ENCODE results near the gene SNX3.
"Not testable (repeated sequence)": the region's sequence is repeated elsewhere in the genome, so short reads cannot be mapped to it uniquely, and the experiment has no call there.

SNX3 gene

DNA sequence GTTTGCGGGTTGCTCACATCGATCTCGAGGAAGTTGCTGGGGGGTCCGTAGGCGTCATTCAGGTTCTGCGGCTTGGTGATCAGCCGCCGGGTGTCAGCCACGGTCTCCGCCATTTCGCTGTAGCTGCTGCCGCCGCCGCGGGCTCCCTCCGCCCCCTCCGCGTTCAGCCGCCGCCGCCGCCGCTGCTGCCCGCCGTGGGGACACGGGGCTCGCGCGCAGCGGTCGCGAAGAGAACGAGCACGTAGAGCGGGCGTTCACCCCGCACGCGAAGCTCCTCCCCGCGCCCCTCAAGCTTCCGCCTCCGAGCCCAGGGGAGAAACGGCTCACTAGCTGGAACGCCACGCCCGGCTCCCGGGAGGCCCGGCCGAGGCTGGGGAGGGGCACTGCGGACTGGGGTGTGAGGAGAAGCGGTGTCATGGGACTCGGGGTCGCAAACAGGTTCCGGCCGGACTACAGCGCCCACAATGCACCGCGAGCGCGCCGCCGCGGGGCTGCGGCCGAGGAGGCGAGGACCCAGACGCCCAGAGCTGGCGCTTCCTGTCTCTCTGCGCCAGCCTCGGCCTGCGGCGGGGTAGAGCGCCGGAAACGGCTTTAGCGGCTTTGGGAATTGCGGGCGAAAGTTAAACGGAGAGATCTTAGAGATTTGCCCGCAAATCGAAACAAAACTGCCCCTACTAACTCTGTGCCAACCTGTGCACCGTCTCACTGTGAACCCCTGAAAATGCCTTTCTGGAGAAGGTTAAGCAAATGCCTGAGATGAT lies at the start of gene SNX3:
Gene SNX3, minus strand, starts transcription at position 232 of the 761 bp plus-strand sequence. Its CDS starts 119 bp downstream, at position 113.
- Histone ChIP-seq H3K36me3 (no peaks in the 10 kb centered on the region), H3K27ac (peak within 1 kb of the TSS; percentile 94 to 97), H3K4me3 (peak within 1 kb of the TSS; percentile 69 to 95), H3K4me1 (peaks cover 0 to 39% (median 17%) of the 10 kb centered on the region in 4 donors), H3K27me3 (no peaks in the 10 kb centered on the region), H3K9me3 (no peaks in the 10 kb centered on the region)
- intact Hi-C loops (cut with DNase I; ENCODE audit: low total_unique reads) = loop anchor here (2.0 to 5.0 kb wide), 2 partner anchors 34 to 189 kb away; partner anchors contain the start of genes AFG1L and OSTM1
- peak; percentile 96 to 98 for DNase-seq
- TF ChIP-seq, protein P1, sequence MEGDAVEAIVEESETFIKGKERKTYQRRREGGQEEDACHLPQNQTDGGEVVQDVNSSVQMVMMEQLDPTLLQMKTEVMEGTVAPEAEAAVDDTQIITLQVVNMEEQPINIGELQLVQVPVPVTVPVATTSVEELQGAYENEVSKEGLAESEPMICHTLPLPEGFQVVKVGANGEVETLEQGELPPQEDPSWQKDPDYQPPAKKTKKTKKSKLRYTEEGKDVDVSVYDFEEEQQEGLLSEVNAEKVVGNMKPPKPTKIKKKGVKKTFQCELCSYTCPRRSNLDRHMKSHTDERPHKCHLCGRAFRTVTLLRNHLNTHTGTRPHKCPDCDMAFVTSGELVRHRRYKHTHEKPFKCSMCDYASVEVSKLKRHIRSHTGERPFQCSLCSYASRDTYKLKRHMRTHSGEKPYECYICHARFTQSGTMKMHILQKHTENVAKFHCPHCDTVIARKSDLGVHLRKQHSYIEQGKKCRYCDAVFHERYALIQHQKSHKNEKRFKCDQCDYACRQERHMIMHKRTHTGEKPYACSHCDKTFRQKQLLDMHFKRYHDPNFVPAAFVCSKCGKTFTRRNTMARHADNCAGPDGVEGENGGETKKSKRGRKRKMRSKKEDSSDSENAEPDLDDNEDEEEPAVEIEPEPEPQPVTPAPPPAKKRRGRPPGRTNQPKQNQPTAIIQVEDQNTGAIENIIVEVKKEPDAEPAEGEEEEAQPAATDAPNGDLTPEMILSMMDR (IDR thresholded peaks at IDR 0.05) = no peak

DNA sequence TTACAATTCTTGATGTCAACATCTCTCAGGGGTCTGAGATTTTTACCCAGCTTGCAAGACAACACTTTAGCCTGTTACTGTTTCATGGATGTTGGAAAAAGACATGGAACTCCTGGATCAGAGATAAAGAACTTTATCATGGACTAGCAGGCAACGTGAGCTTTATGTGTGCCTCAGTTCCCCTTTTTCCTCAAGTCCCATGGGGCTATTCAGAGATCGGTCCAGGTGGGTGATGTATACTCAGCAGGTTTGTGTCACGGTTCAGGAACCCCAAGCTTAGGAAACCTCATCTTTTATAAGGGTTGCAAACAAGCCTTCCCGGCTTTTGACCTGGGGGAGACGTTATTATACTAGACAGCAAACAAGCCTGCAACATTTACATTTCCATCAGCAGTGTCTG lies 49.0 kb upstream of the SNX3 start:
- intact Hi-C loops (cut with DNase I; ENCODE audit: low total_unique reads) = no loop called here
- Histone ChIP-seq H3K27me3 (no peaks in the 10 kb centered on the region), H3K9me3 (no peaks in the 10 kb centered on the region), H3K27ac (no peak overlapping the region), H3K4me3 (no peak overlapping the region), H3K36me3 (no peaks in the 10 kb centered on the region), H3K4me1 (no peaks in the 10 kb centered on the region)
- TF ChIP-seq, protein P1 (IDR thresholded peaks at IDR 0.05) = no peak
- DNase-seq = no peak

- H3K9me3 ChIP-seq; H3K27me3 ChIP-seq; H3K36me3 ChIP-seq; H3K27ac ChIP-seq; DNase-seq; H3K4me1 ChIP-seq; H3K4me3 ChIP-seq; intact Hi-C loops (cut with DNase I; ENCODE audit: low total_unique reads): not testable (repeated sequence)
Measured at GRCh38 chr6:108308641-108309040, 47.8 kb upstream of the SNX3 start.

DNA sequence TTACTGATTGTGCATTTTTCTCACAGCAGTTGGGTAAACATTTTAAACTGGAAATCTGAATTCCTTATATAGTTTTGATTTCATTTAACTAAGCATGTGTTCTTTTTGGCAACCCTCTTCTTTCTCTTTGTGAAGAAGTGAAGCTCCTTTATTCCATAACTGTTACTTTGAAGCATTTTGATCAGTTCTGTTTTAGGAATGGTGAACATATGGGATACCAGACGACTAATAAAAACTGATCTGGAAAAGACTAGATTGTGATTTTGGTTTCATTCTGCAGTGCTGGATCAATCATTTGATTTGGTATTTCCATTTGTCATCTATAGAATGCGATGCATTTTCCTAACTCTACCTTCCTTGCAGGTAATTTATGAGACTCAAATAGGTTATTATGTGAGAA lies 43.8 kb upstream of the SNX3 start:
- Histone ChIP-seq H3K27me3 (no peaks in the 10 kb centered on the region), H3K4me3 (no peak overlapping the region), H3K9me3 (no peaks in the 10 kb centered on the region), H3K4me1 (no peaks in the 10 kb centered on the region), H3K27ac (no peak overlapping the region), H3K36me3 (no peaks in the 10 kb centered on the region)
- no peak for DNase-seq
- intact Hi-C loops (cut with DNase I; ENCODE audit: low total_unique reads) = no loop called here
- TF ChIP-seq, protein P1 (IDR thresholded peaks at IDR 0.05) = no peak

DNA sequence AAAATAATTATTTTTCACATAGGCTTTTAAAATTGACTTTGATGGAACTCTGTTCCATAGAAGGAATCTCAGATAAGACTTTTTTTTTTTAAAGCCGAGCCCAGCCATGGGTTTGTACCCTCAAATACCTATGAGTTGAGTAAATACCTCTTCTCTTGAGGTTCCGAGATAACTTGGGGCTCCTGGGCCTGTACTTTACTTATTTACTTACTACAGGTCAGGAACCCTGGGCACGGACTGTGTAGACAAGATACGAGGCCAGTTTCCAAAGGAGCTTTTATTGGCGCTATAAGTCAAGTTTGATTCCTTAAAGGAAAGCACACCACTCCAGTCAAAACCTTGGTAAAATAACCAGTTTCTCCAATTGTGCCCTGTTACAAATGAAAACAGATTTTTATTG lies 41.5 kb upstream of the SNX3 start:
- intact Hi-C loops (cut with DNase I; ENCODE audit: low total_unique reads) = no loop called here
- H3K36me3 ChIP-seq = no peaks in the 10 kb centered on the region
- H3K9me3 ChIP-seq = no peaks in the 10 kb centered on the region
- TF ChIP-seq, protein P1 (IDR thresholded peaks at IDR 0.05) = no peak
- no peak for DNase-seq
- H3K4me1 ChIP-seq = no peaks in the 10 kb centered on the region
- no peak overlapping the region for H3K4me3 ChIP-seq
- no peak overlapping the region for H3K27ac ChIP-seq
- H3K27me3 ChIP-seq = no peaks in the 10 kb centered on the region

- TF ChIP-seq, protein P1 (IDR thresholded peaks at IDR 0.05) = no peak
- Histone ChIP-seq H3K9me3 (no peaks in the 10 kb centered on the region), H3K27me3 (no peaks in the 10 kb centered on the region), H3K27ac (peak overlapping the region; percentile 82), H3K4me3 (peak overlapping the region; percentile 64 to 73), H3K4me1 (peaks cover 0 to 6% (median 5%) of the 10 kb centered on the region in 4 donors), H3K36me3 (no peaks in the 10 kb centered on the region)
- DNase-seq = no peak
- intact Hi-C loops (cut with DNase I; ENCODE audit: low total_unique reads) = loop anchor here (2.0 kb wide), 1 partner anchor 35 kb away; the partner anchor contains the start of gene SNX3
Measured at GRCh38 chr6:108295676-108296075, 34.8 kb upstream of the SNX3 start.
